Measurements from ENCODE around the gene MACROH2A2.

The MACROH2A2 gene

DNA sequence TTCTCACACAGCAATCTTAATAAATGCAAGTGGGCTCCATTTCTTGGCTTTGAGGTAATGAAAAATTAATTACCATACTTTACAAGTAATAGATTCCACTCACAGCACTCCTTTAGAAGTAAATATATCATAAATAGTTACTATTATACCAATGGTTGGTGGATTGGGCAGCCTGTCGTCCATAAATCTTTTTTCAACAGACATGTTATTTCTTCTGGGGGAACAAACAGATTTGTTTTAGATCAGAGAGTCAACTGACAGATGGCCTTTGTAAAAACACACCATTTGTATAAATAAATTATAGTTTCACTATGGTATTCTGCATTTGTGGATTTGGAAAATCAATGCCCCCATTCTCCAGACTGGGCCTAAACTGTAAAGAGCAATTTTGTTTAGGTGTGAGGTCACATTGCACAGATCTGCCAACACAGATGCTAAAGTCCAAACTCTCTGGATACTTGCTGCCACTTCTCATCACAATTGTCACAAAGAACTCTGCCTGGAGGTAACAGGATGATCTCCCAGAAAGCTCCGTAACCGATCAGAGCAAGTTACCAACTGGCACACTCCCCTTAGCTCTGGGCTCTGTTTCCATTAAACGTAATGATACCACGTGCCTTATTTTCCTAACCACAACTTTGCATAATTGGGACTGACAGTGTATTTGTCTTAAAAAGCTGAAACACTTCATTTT lies 4.5 kb upstream of the MACROH2A2 start:
- H3K4me3 ChIP-seq (ENCODE audit: low read length) = no peak overlapping the region
- H3K27ac ChIP-seq (ENCODE audit: low read length) = no peak overlapping the region
- no peaks in the 10 kb centered on the region for H4K20me1 ChIP-seq (ENCODE audit: insufficient read depth, low read length)
- H3K27me3 ChIP-seq (ENCODE audit: low read depth, low read length) = peaks cover 9% of the 10 kb centered on the region; the same call in 1 of the 2 replicates
- H3K9me3 ChIP-seq (ENCODE audit: insufficient read depth, low read length) = no peaks in the 10 kb centered on the region
- no peak for TF ChIP-seq CTCF (IDR thresholded peaks at IDR 0.05; ENCODE audit: low read depth, low read length)
- TF ChIP-seq EZH2phosphoT487 (IDR thresholded peaks at IDR 0.05; ENCODE audit: low read depth) = no peak
- no peaks in the 10 kb centered on the region for H3K4me1 ChIP-seq (ENCODE audit: low read length)
- no peak overlapping the region for H2AFZ ChIP-seq (ENCODE audit: low read depth, low read length)
- H3K9ac ChIP-seq (ENCODE audit: low read length) = no peak overlapping the region
- no peaks in the 10 kb centered on the region for H3K79me2 ChIP-seq (ENCODE audit: low read length)
- no peaks in the 10 kb centered on the region for H3K36me3 ChIP-seq (replicated peaks; ENCODE audit: low read depth, low read length)
- H3K4me2 ChIP-seq (ENCODE audit: low read length) = no peak overlapping the region

- H3K27me3 ChIP-seq (ENCODE audit: low read depth, low read length) = peaks cover 9% of the 10 kb centered on the region; the same call in 1 of the 2 replicates
- no peaks in the 10 kb centered on the region for H3K9me3 ChIP-seq (ENCODE audit: insufficient read depth, low read length)
- no peak overlapping the region for H3K4me2 ChIP-seq (ENCODE audit: low read length)
- no peak for TF ChIP-seq CTCF (IDR thresholded peaks at IDR 0.05; ENCODE audit: low read depth, low read length)
- no peak for TF ChIP-seq EZH2phosphoT487 (IDR thresholded peaks at IDR 0.05; ENCODE audit: low read depth)
- no peak overlapping the region for H2AFZ ChIP-seq (ENCODE audit: low read depth, low read length)
- H3K79me2 ChIP-seq (ENCODE audit: low read length) = no peaks in the 10 kb centered on the region
- no peak overlapping the region for H3K4me3 ChIP-seq (ENCODE audit: low read length)
- no peak overlapping the region for H3K27ac ChIP-seq (ENCODE audit: low read length)
- H3K4me1 ChIP-seq (ENCODE audit: low read length) = no peaks in the 10 kb centered on the region
- H3K9ac ChIP-seq (ENCODE audit: low read length) = no peak overlapping the region
- H4K20me1 ChIP-seq (ENCODE audit: insufficient read depth, low read length) = no peaks in the 10 kb centered on the region
- no peaks in the 10 kb centered on the region for H3K36me3 ChIP-seq (replicated peaks; ENCODE audit: low read depth, low read length)
These were observed 798 bp upstream of the MACROH2A2 start for GRCh38 chr10:70051848-70052247.

GRCh38 chr10:70053218-70053840 lies 683 bp downstream of the MACROH2A2 start:
- Histone ChIP-seq H3K4me2 (ENCODE audit: low read length) (no peak overlapping the region), H3K27me3 (ENCODE audit: low read depth, low read length) (peaks cover 9% of the 10 kb centered on the region; the same call in 1 of the 2 replicates)

More at GRCh38 chr10:70053218-70053840, 683 bp downstream of the MACROH2A2 start:
- no peak overlapping the region for H3K9ac ChIP-seq (ENCODE audit: low read length)
- H3K27ac ChIP-seq (ENCODE audit: low read length) = no peak overlapping the region
- no peak overlapping the region for H2AFZ ChIP-seq (ENCODE audit: low read depth, low read length)
- H3K4me3 ChIP-seq (ENCODE audit: low read length) = no peak overlapping the region
- no peaks in the 10 kb centered on the region for H3K9me3 ChIP-seq (ENCODE audit: insufficient read depth, low read length)
- H4K20me1 ChIP-seq (ENCODE audit: insufficient read depth, low read length) = no peaks in the 10 kb centered on the region
- H3K36me3 ChIP-seq (replicated peaks; ENCODE audit: low read depth, low read length) = no peaks in the 10 kb centered on the region
- no peak for TF ChIP-seq EZH2phosphoT487 (IDR thresholded peaks at IDR 0.05; ENCODE audit: low read depth)
- no peak for TF ChIP-seq CTCF (IDR thresholded peaks at IDR 0.05; ENCODE audit: low read depth, low read length)
- H3K79me2 ChIP-seq (ENCODE audit: low read length) = no peaks in the 10 kb centered on the region
- no peaks in the 10 kb centered on the region for H3K4me1 ChIP-seq (ENCODE audit: low read length)

Data from OCI-LY3 (cell line).